Activated T-helper 1 cell treated with anti-CD3 and anti-CD28 coated beads, Interleukin-12 subunit alpha, Interleukin-12 subunit beta, Interleukin-2, Interleukin-4 antibody, amounts not matched to agents 30 ng/mL and 10 ng/mL and 1 ng/mL, durations not matched to agents 14 hours and 24 hours and 36 hours (primary cell): ENCODE measurements around the gene ZNF610. TPM values are rescaled to one million over a fixed set of nuclear protein-coding genes. Genes with fewer than 3 reads are reported as not detected.
"Not testable (repeated sequence)": the region's sequence is repeated elsewhere in the genome, so short reads cannot be mapped to it uniquely, and the experiment has no call there.

Source experiments
- DNase-seq: peaks from one replicate; pipeline ENCODE4 v3.0.0; 2021; ENCODE audit warnings: low spot score
- H3K27ac Mint-ChIP-seq: one replicate; pipeline ENCODE4 v1.8.0; 2021; ENCODE audit warnings: mild to moderate bottlenecking, mixed read lengths
- H3K27me3 Mint-ChIP-seq: one replicate; pipeline ENCODE4 v1.8.0; 2022; ENCODE audit warnings: mild to moderate bottlenecking, moderate library complexity, mixed read lengths; ENCODE audit not compliant: insufficient read depth
- H3K36me3 Mint-ChIP-seq: one replicate; pipeline ENCODE4 v1.8.0; 2021; ENCODE audit warnings: low read depth, mixed read lengths
- H3K4me1 Mint-ChIP-seq: one replicate; pipeline ENCODE4 v1.8.0; 2021; ENCODE audit warnings: low read depth, mixed read lengths
- H3K4me3 Mint-ChIP-seq: one replicate; pipeline ENCODE4 v1.8.0; 2021; ENCODE audit warnings: mild to moderate bottlenecking, moderate library complexity, mixed read lengths
- H3K9me3 Mint-ChIP-seq: one replicate; pipeline ENCODE4 v1.8.0; 2021; ENCODE audit warnings: mixed read lengths
- intact Hi-C: fragments of 100-400 bp; cut with micrococcal nuclease; formaldehyde crosslinking; loops from one replicate; pipeline ENCODE4 v1.15.1; 2024
- total RNA-seq: library from RNA; stranded (reverse); gene quantifications from 2 replicates; pipeline ENCODE4 v1.2.3, GENCODE V29; 2022

The ZNF610 gene
- total RNA-seq, result 0.29 and 0.36 TPM in 2 replicates

- peaks cover 5% of the 10 kb centered on the region for H3K4me1 Mint-ChIP-seq
- peak within 1 kb of the TSS; percentile 88 for H3K4me3 Mint-ChIP-seq
- intact Hi-C loops, result loop anchor here (1.0 to 2.0 kb wide), 5 partner anchors 33 to 302 kb away; partner anchors contain the start of genes ZNF528, ZNF766, ZNF83 and ZNF880
- peak; percentile 77 for DNase-seq
- H3K27me3 Mint-ChIP-seq, result no peaks in the 10 kb centered on the region
- peaks cover 9% of the 10 kb centered on the region for H3K36me3 Mint-ChIP-seq
- H3K9me3 Mint-ChIP-seq, result peaks cover 50% of the 10 kb centered on the region
- peak within 1 kb of the TSS; percentile 91 for H3K27ac Mint-ChIP-seq
Observed at GRCh38 chr19:52336117-52336790, at the start of gene ZNF610. TSS of gene ZNF610 (plus strand) at chr19:52336243. CDS start at chr19:52349173, 12,930 bp downstream.

- peaks cover 79% of the 10 kb centered on the region for H3K36me3 Mint-ChIP-seq
- peaks cover 63% of the 10 kb centered on the region for H3K9me3 Mint-ChIP-seq
- H3K27me3 Mint-ChIP-seq, result no peaks in the 10 kb centered on the region
- no peak for DNase-seq
- H3K4me1 Mint-ChIP-seq, result no peaks in the 10 kb centered on the region
- no peak overlapping the region for H3K4me3 Mint-ChIP-seq
- intact Hi-C loops, result no loop called here
- H3K27ac Mint-ChIP-seq, result no peak overlapping the region
Observed at GRCh38 chr19:52286256-52286655, 49.8 kb upstream of the ZNF610 start.

- H3K4me1 Mint-ChIP-seq, result peaks cover 5% of the 10 kb centered on the region
- H3K27ac Mint-ChIP-seq, result no peak overlapping the region
- no peak for DNase-seq
- peaks cover 41% of the 10 kb centered on the region for H3K36me3 Mint-ChIP-seq
- peaks cover 50% of the 10 kb centered on the region for H3K9me3 Mint-ChIP-seq
- intact Hi-C loops, result no loop called here
- H3K27me3 Mint-ChIP-seq, result no peaks in the 10 kb centered on the region
- no peak overlapping the region for H3K4me3 Mint-ChIP-seq
Observed at GRCh38 chr19:52291781-52292180, 44.3 kb upstream of the ZNF610 start.

- intact Hi-C loops, DNase-seq, H3K27ac Mint-ChIP-seq, H3K4me3 Mint-ChIP-seq, H3K27me3 Mint-ChIP-seq: not testable (repeated sequence)
- Mint-ChIP-seq H3K36me3 (peaks cover 36% of the 10 kb centered on the region), H3K9me3 (peaks cover 47% of the 10 kb centered on the region), H3K4me1 (peaks cover 15% of the 10 kb centered on the region)
Observed at GRCh38 chr19:52292946-52293345, 43.1 kb upstream of the ZNF610 start.

GRCh38 chr19:52296400-52296772 lies 39.7 kb upstream of the ZNF610 start:
- DNase-seq, result peak; percentile 3
- Mint-ChIP-seq H3K4me3 (peak overlapping the region; percentile 77), H3K36me3 (peaks cover 44% of the 10 kb centered on the region), H3K9me3 (peaks cover 46% of the 10 kb centered on the region), H3K4me1 (peaks cover 17% of the 10 kb centered on the region), H3K27me3 (peaks cover 2% of the 10 kb centered on the region), H3K27ac (peak overlapping the region; percentile 52)
- intact Hi-C loops, result loop anchor here (5.0 kb wide), 1 partner anchor 231 kb away; the partner anchor contains the start of gene ZNF808

GRCh38 chr19:52296773-52297600 lies 39.1 kb upstream of the ZNF610 start, which contains the start of gene ZNF480:
TSS of gene ZNF480 (plus strand) at chr19:52297169. CDS start at chr19:52300413, 3,244 bp downstream.
- H3K27ac Mint-ChIP-seq, result peak within 1 kb of the TSS; percentile 97
- H3K36me3 Mint-ChIP-seq, result peaks cover 47% of the 10 kb centered on the region
- peaks cover 48% of the 10 kb centered on the region for H3K9me3 Mint-ChIP-seq

GRCh38 chr19:52297601-52298364 lies 38.3 kb upstream of the ZNF610 start:
- peaks cover 17% of the 10 kb centered on the region for H3K4me1 Mint-ChIP-seq
- peaks cover 51% of the 10 kb centered on the region for H3K36me3 Mint-ChIP-seq
- H3K27ac Mint-ChIP-seq, result peak overlapping the region; percentile 97
- H3K27me3 Mint-ChIP-seq, result peaks cover 2% of the 10 kb centered on the region
- H3K4me3 Mint-ChIP-seq, result peak overlapping the region; percentile 90
- DNase-seq, result no peak
- peaks cover 50% of the 10 kb centered on the region for H3K9me3 Mint-ChIP-seq
- intact Hi-C loops, result loop anchor here (1.0 to 5.0 kb wide), 3 partner anchors 28 to 341 kb away; partner anchors contain the start of genes ZNF766, ZNF808 and ZNF83

More at GRCh38 chr19:52296773-52297600, 39.1 kb upstream of the ZNF610 start, which contains the start of gene ZNF480:
- Mint-ChIP-seq H3K4me3 (peak within 1 kb of the TSS; percentile 90), H3K27me3 (peaks cover 2% of the 10 kb centered on the region), H3K4me1 (peaks cover 17% of the 10 kb centered on the region)
- intact Hi-C loops, result loop anchor here (1.0 to 5.0 kb wide), 3 partner anchors 28 to 341 kb away; partner anchors contain the start of genes ZNF766, ZNF808 and ZNF83
- peak; percentile 74 for DNase-seq

GRCh38 chr19:52307275-52307674 lies 28.8 kb upstream of the ZNF610 start:
- H3K4me3 Mint-ChIP-seq, result no peak overlapping the region
- intact Hi-C loops, result no loop called here
- no peaks in the 10 kb centered on the region for H3K27me3 Mint-ChIP-seq
- no peak for DNase-seq
- no peak overlapping the region for H3K27ac Mint-ChIP-seq
- H3K9me3 Mint-ChIP-seq, result peaks cover 74% of the 10 kb centered on the region
- H3K36me3 Mint-ChIP-seq, result peaks cover 73% of the 10 kb centered on the region
- H3K4me1 Mint-ChIP-seq, result no peaks in the 10 kb centered on the region

- Mint-ChIP-seq H3K36me3 (peaks cover 50% of the 10 kb centered on the region), H3K9me3 (peaks cover 90% of the 10 kb centered on the region), H3K4me3 (no peak overlapping the region), H3K27me3 (no peaks in the 10 kb centered on the region), H3K4me1 (no peaks in the 10 kb centered on the region), H3K27ac (no peak overlapping the region)
- intact Hi-C loops, result no loop called here
- no peak for DNase-seq
Observed at GRCh38 chr19:52322429-52322828, 13.6 kb upstream of the ZNF610 start.

- no peaks in the 10 kb centered on the region for H3K27me3 Mint-ChIP-seq
- H3K36me3 Mint-ChIP-seq, result peaks cover 4% of the 10 kb centered on the region
- H3K4me1 Mint-ChIP-seq, result no peaks in the 10 kb centered on the region
- intact Hi-C loops, result no loop called here
- H3K9me3 Mint-ChIP-seq, result peaks cover 61% of the 10 kb centered on the region
- no peak for DNase-seq
- H3K4me3 Mint-ChIP-seq, result no peak overlapping the region
- H3K27ac Mint-ChIP-seq, result no peak overlapping the region
Observed at GRCh38 chr19:52331757-52332156, 4.3 kb upstream of the ZNF610 start.

GRCh38 chr19:52335768-52336116 lies 301 bp upstream of the ZNF610 start:
- peaks cover 5% of the 10 kb centered on the region for H3K4me1 Mint-ChIP-seq
- peaks cover 9% of the 10 kb centered on the region for H3K36me3 Mint-ChIP-seq
- peak overlapping the region; percentile 91 for H3K27ac Mint-ChIP-seq
- H3K9me3 Mint-ChIP-seq, result peaks cover 55% of the 10 kb centered on the region
- no peaks in the 10 kb centered on the region for H3K27me3 Mint-ChIP-seq
- intact Hi-C loops, result loop anchor here (1.0 to 2.0 kb wide), 5 partner anchors 33 to 303 kb away; partner anchors contain the start of genes ZNF528, ZNF766, ZNF83 and ZNF880
- DNase-seq, result no peak
- peak overlapping the region; percentile 88 for H3K4me3 Mint-ChIP-seq

- H3K36me3 Mint-ChIP-seq, result peaks cover 9% of the 10 kb centered on the region
- DNase-seq, result no peak
- H3K27ac Mint-ChIP-seq, result peak overlapping the region; percentile 87
- no peaks in the 10 kb centered on the region for H3K27me3 Mint-ChIP-seq
- H3K9me3 Mint-ChIP-seq, result peaks cover 46% of the 10 kb centered on the region
- peak overlapping the region; percentile 88 for H3K4me3 Mint-ChIP-seq
- intact Hi-C loops, result loop anchor here (1.0 to 2.0 kb wide), 5 partner anchors 32 to 301 kb away; partner anchors contain the start of genes ZNF528, ZNF766, ZNF83 and ZNF880
- H3K4me1 Mint-ChIP-seq, result peaks cover 5% of the 10 kb centered on the region
Observed at GRCh38 chr19:52336791-52337381, 843 bp downstream of the ZNF610 start.
